H9 (cell line): ENCODE results near the gene SOX8. TPM values are rescaled to one million over a fixed set of nuclear protein-coding genes. Genes with fewer than 3 reads are reported as not detected.
A peak's percentile ranks its signal among the peaks of the same experiment; 100 is the strongest.

Experiments used
- DNase-seq: peaks from one replicate; pipeline ENCODE4 v3.0.0-alpha.2; 2017
- H2AFZ ChIP-seq: one replicate; pipeline ENCODE4 v1.6.1; 2013; ENCODE audit warnings: mild to moderate bottlenecking, low read length, control low read depth, moderate library complexity
- H2AK5ac ChIP-seq: 2 replicates; pipeline ENCODE4 v1.6.1; 2013; ENCODE audit warnings: low read length, control low read depth, mixed read lengths; ENCODE audit not compliant: insufficient read length
- H2BK120ac ChIP-seq: one replicate; pipeline ENCODE4 v1.6.1; 2013; ENCODE audit warnings: low read depth, mild to moderate bottlenecking, low read length, control low read depth, inconsistent platforms; ENCODE audit not compliant: poor library complexity, severe bottlenecking
- H2BK12ac ChIP-seq: 2 replicates; pipeline ENCODE4 v1.6.1; 2013; ENCODE audit warnings: low read length, control low read depth, mixed read lengths, low read depth; ENCODE audit not compliant: insufficient read length
- H2BK15ac ChIP-seq: 2 replicates; pipeline ENCODE4 v1.6.1; 2013; ENCODE audit warnings: low read depth, low read length, control low read depth
- H2BK20ac ChIP-seq: one replicate; pipeline ENCODE4 v1.6.1; 2013; ENCODE audit warnings: low read depth, mild to moderate bottlenecking, low read length, control low read depth, inconsistent platforms; ENCODE audit not compliant: poor library complexity, severe bottlenecking
- H2BK5ac ChIP-seq: 2 replicates; pipeline ENCODE4 v1.6.1; 2013; ENCODE audit warnings: low read length, control low read depth, mixed read lengths; ENCODE audit not compliant: insufficient read length
- H3K14ac ChIP-seq: 2 replicates; pipeline ENCODE4 v1.6.1; 2013; ENCODE audit warnings: low read length, control low read depth; ENCODE audit not compliant: insufficient read depth
- H3K18ac ChIP-seq: 2 replicates; pipeline ENCODE4 v1.6.1; 2013; ENCODE audit warnings: low read depth, mild to moderate bottlenecking, mixed read lengths, low read length, control low read depth; ENCODE audit not compliant: insufficient read length
- H3K23ac ChIP-seq: 2 replicates; pipeline ENCODE4 v1.6.1; 2013; ENCODE audit warnings: low read length, control low read depth, mixed read lengths, low read depth; ENCODE audit not compliant: insufficient read length
- H3K23me2 ChIP-seq: 2 replicates; pipeline ENCODE4 v1.6.1; 2013; ENCODE audit warnings: low read depth, mild to moderate bottlenecking, mixed read lengths, low read length, control low read depth; ENCODE audit not compliant: insufficient read length, poor library complexity, severe bottlenecking
- H3K27ac ChIP-seq: 2 replicates; pipeline ENCODE4 v1.5.1; 2013; ENCODE audit warnings: low read length, control low read depth, mixed read lengths, low read depth; ENCODE audit not compliant: insufficient read length
- H3K27me3 ChIP-seq: 2 replicates; pipeline ENCODE4 v1.6.1; 2013; ENCODE audit warnings: low read length, control low read depth, inconsistent platforms; ENCODE audit not compliant: insufficient read depth
- H3K4ac ChIP-seq: 2 replicates; pipeline ENCODE4 v1.6.1; 2013; ENCODE audit warnings: low read depth, mild to moderate bottlenecking, control low read depth, inconsistent platforms, low read length, moderate library complexity
- H3K4me1 ChIP-seq: 2 replicates; pipeline ENCODE4 v1.6.1; 2013; ENCODE audit warnings: low read length, control low read depth, inconsistent platforms; ENCODE audit not compliant: insufficient read depth
- H3K4me2 ChIP-seq: 2 replicates; pipeline ENCODE4 v1.6.1; 2013; ENCODE audit warnings: low read length, control low read depth, mixed read lengths; ENCODE audit not compliant: insufficient read length, insufficient read depth
- H3K56ac ChIP-seq: 2 replicates; pipeline ENCODE4 v1.6.1; 2013; ENCODE audit warnings: low read depth, mild to moderate bottlenecking, mixed read lengths, low read length, control low read depth; ENCODE audit not compliant: insufficient read length
- H3K79me1 ChIP-seq: 2 replicates; pipeline ENCODE4 v1.6.1; 2013; ENCODE audit warnings: low read depth, mild to moderate bottlenecking, moderate library complexity, low read length, control low read depth, inconsistent platforms; ENCODE audit not compliant: insufficient read depth, poor library complexity, severe bottlenecking
- H3K79me2 ChIP-seq: 2 replicates; pipeline ENCODE4 v1.6.1; 2013; ENCODE audit warnings: low read length, control low read depth, inconsistent platforms; ENCODE audit not compliant: insufficient read depth
- H3K9ac ChIP-seq: 2 replicates; pipeline ENCODE4 v1.6.1; 2013; ENCODE audit warnings: low read length, control low read depth, mixed read lengths; ENCODE audit not compliant: insufficient read length; ENCODE audit errors: extremely low read depth
- H3K9me3 ChIP-seq: one replicate; pipeline ENCODE4 v1.6.1; 2013; ENCODE audit warnings: low read depth, low read length, inconsistent platforms; ENCODE audit not compliant: control insufficient read depth
- H3T11ph ChIP-seq: one replicate; pipeline ENCODE4 v1.6.1; 2013; ENCODE audit warnings: mild to moderate bottlenecking, low read length, control low read depth, inconsistent platforms
- H4K20me1 ChIP-seq: one replicate; pipeline ENCODE4 v1.6.1; 2013; ENCODE audit not compliant: control insufficient read depth, insufficient read length, insufficient read depth
- H4K5ac ChIP-seq: 2 replicates; pipeline ENCODE4 v1.6.1; 2013; ENCODE audit warnings: low read depth, mild to moderate bottlenecking, mixed read lengths, low read length, control low read depth; ENCODE audit not compliant: insufficient read length
- H4K8ac ChIP-seq: replicated peaks from 2 replicates; pipeline ENCODE4 v1.6.1; 2013; ENCODE audit warnings: low read length, control low read depth, mixed read lengths, low read depth; ENCODE audit not compliant: insufficient read length
- H4K91ac ChIP-seq: 2 replicates; pipeline ENCODE4 v1.6.1; 2013; ENCODE audit warnings: low read depth, mild to moderate bottlenecking, moderate library complexity, mixed read lengths, low read length, control low read depth; ENCODE audit not compliant: insufficient read length
- H3K27ac Mint-ChIP-seq, 3 experiments: 2 replicates in 2 of 3; 3 replicates in 1 of 3; pipeline ENCODE4 v1.8.0; 2020 to 2021; ENCODE audit warnings: mixed read lengths in 3 of 3, mild to moderate bottlenecking in 1 of 3, moderate library complexity in 1 of 3
- H3K27me3 Mint-ChIP-seq: 2 replicates; pipeline ENCODE4 v1.8.0; 2021; ENCODE audit warnings: low read depth, mild to moderate bottlenecking, moderate library complexity, mixed read lengths
- H3K36me3 Mint-ChIP-seq, 3 experiments: 2 replicates in 2 of 3; 3 replicates in 1 of 3; pipeline ENCODE4 v1.8.0; 2020 to 2021; ENCODE audit warnings: low read depth in 3 of 3, mixed read lengths in 3 of 3; ENCODE audit not compliant: insufficient read depth in 1 of 3
- H3K4me1 Mint-ChIP-seq, 2 experiments: 2 replicates each; pipeline ENCODE4 v1.8.0; 2020; ENCODE audit warnings: mixed read lengths in 2 of 2
- H3K4me3 Mint-ChIP-seq, 2 experiments: 2 replicates in 1 of 2; 3 replicates in 1 of 2; pipeline ENCODE4 v1.8.0; 2020 to 2021; ENCODE audit warnings: mild to moderate bottlenecking in 2 of 2, mixed read lengths in 2 of 2, moderate library complexity in 1 of 2
- H3K9me3 Mint-ChIP-seq, 2 experiments: 2 replicates in 1 of 2; 3 replicates in 1 of 2; pipeline ENCODE4 v1.8.0; 2020; ENCODE audit warnings: mild to moderate bottlenecking in 2 of 2, mixed read lengths in 2 of 2, moderate library complexity in 1 of 2
- CTCF ChIP-seq: fragments of 200-600 bp; sonication (generic); conservative IDR thresholded peaks from 3 replicates; pipeline ENCODE4 v1.8.0; 2021; ENCODE audit warnings: antibody characterized with exemption, mild to moderate bottlenecking
- WGBS: extraction: QIAGEN DNeasy Blood & Tissue Kit; methylation state at CpG from one replicate; pipeline ENCODE4 v1.1.7; 2013; ENCODE audit warnings: missing lambda C conversion rate, low lambda C conversion rate, mixed read lengths; ENCODE audit not compliant: insufficient read length; ENCODE audit errors: extremely low coverage; 5-methylcytosine and 5-hydroxymethylcytosine counted together
- total RNA-seq: library from RNA; stranded (reverse); gene quantifications from 2 replicates; pipeline ENCODE4 v1.2.1, GENCODE V29; 2021

The SOX8 gene
- total RNA-seq, 1 experiment from 2014 or later = 8.9 TPM

GRCh38 chr16:1028056-1028455, 46.5 kb downstream of the SOX8 start:
- Histone ChIP-seq H2BK5ac (no peak overlapping the region), H3K9me3 (no peaks in the 10 kb centered on the region), H3K4ac (no peak overlapping the region), H4K20me1 (no peaks in the 10 kb centered on the region), H4K5ac (no peak overlapping the region), H2BK12ac (no peak overlapping the region), H2AK5ac (no peak overlapping the region), H3K18ac (no peak overlapping the region), H3K27ac (no peak overlapping the region), H3K23me2 (no peaks in the 10 kb centered on the region), H2BK120ac (no peak overlapping the region), H3T11ph (no peak overlapping the region), H3K27me3 (no peaks in the 10 kb centered on the region), H3K79me1 (no peaks in the 10 kb centered on the region), H2BK20ac (no peak overlapping the region), H3K9ac (no peak overlapping the region), H2BK15ac (peak overlapping the region; percentile 81; the same call in 1 of the 2 replicates), H3K4me1 (no peaks in the 10 kb centered on the region), H3K23ac (no peak overlapping the region), H3K4me2 (no peak overlapping the region), H3K79me2 (no peaks in the 10 kb centered on the region), H2AFZ (no peak overlapping the region), H4K91ac (no peak overlapping the region), H3K56ac (no peak overlapping the region), H3K14ac (0 out of 2 replicates have a peak overlapping the region, but pooled peaks have one; percentile 14), H4K8ac (no peak overlapping the region)
- Mint-ChIP-seq H3K36me3 (no peaks in the 10 kb centered on the region), H3K27ac (no peak overlapping the region), H3K9me3 (no peaks in the 10 kb centered on the region), H3K27me3 (peaks cover 4% of the 10 kb centered on the region), H3K4me3 (no peak overlapping the region), H3K4me1 (no peaks in the 10 kb centered on the region)
- no peak for TF ChIP-seq CTCF
- no peak for DNase-seq
- WGBS = no CpG with 5 or more reads among the region's 15 CpGs
